ENCODE measurements around the gene FSTL4. TPM values are rescaled to one million over a fixed set of nuclear protein-coding genes. Genes with fewer than 3 reads are reported as not detected.

The FSTL4 gene
- total and polyA plus RNA-seq, 2 donors (not counting 1 experiment from before 2014, with no cell fraction given) = 0.31 to 6.7 TPM

DNA sequence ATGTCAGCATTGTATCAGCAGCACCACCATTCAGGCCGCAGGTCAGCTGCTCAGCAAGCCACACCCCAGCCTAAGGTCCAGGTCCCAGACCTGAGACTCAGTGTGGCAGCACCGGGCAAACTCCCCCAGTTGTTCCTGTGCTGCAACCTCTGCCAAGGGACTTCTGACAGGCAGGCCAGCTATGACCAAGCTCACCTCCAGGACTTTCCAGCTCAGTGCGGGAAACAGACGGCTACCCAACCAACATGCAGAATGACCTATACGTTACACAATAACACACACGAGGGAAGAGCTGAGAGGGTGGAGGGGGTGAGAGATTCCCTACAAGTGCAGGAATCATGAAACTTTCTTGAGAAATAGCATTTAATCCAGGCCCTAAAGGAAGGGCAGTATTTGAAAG, 143.7 kb downstream of the FSTL4 start:
- Mint-ChIP-seq H3K9me3 (ENCODE audit: insufficient read depth) (no peaks in the 10 kb centered on the region), H3K27ac (no peak overlapping the region), H3K27me3 (peaks cover 11% of the 10 kb centered on the region), H3K4me3 (no peak overlapping the region), H3K4me1 (no peaks in the 10 kb centered on the region)
- Histone ChIP-seq H3K4me3 (ENCODE audit: control extremely low read depth in 1 of 5, extremely low read depth in 1 of 5, insufficient read depth in 1 of 5, low read depth in 2 of 5, low read length in 4 of 5) (no peak overlapping the region), H3K27me3 (replicated peaks in 1 of 4; ENCODE audit: control extremely low read depth in 1 of 4, control insufficient read depth in 3 of 4, insufficient read depth in 4 of 4, low read length in 3 of 4) (peaks cover 0 to 4% (median 0%) of the 10 kb centered on the region in 4 experiments), H2AFZ (ENCODE audit: insufficient read depth, low read depth, low read length, poor library complexity, severe bottlenecking) (no peak overlapping the region), H3K4me1 (ENCODE audit: control insufficient read depth in 2 of 2, insufficient read depth in 2 of 2, low read length in 2 of 2) (no peaks in the 10 kb centered on the region), H3K9me3 (ENCODE audit: control extremely low read depth in 1 of 3, control insufficient read depth in 2 of 3, insufficient read depth in 1 of 3, low read length in 2 of 3) (no peaks in the 10 kb centered on the region), H3K27ac (ENCODE audit: low read length in 2 of 2) (no peak overlapping the region), H3K79me2 (ENCODE audit: control insufficient read depth, insufficient read depth, low read length) (no peaks in the 10 kb centered on the region), H4K20me1 (ENCODE audit: control insufficient read depth, insufficient read depth, low read length, poor library complexity, severe bottlenecking) (no peaks in the 10 kb centered on the region), H3K4me2 (replicated peaks; ENCODE audit: low read depth, low read length, poor library complexity, severe bottlenecking) (no peak overlapping the region), H3K9ac (ENCODE audit: low read length) (no peak overlapping the region), H3K36me3 (replicated peaks in 1 of 2; ENCODE audit: control extremely low read depth in 1 of 2, control insufficient read depth in 1 of 2, extremely low read depth in 1 of 2, insufficient read depth in 2 of 2, low read length in 1 of 2) (no peaks in the 10 kb centered on the region)
- ATAC-seq (ENCODE audit: low read depth) = no peak
- TF ChIP-seq CTCF (IDR thresholded peaks at IDR 0.05) (no peak), EZH2 (IDR thresholded peaks at IDR 0.05; ENCODE audit: borderline replicate concordance, insufficient read depth, low read depth, low read length, poor library complexity, severe bottlenecking) (no peak)
- ChIA-PET CTCF (no interaction called here), POLR2A (no interaction called here)
- no peak for DNase-seq
- intact Hi-C loops (cut with micrococcal nuclease) = no loop called here
- WGBS (ENCODE audit: insufficient coverage) = 94% methylated on average over 2 of the region's 6 CpGs

- no peaks in the 10 kb centered on the region for H3K9me3 ChIP-seq (ENCODE audit: control extremely low read depth in 1 of 3, control insufficient read depth in 2 of 3, insufficient read depth in 1 of 3, low read length in 2 of 3)
- no peak overlapping the region for H3K27ac ChIP-seq (ENCODE audit: low read length in 2 of 2)
- H3K36me3 ChIP-seq (replicated peaks in 1 of 2; ENCODE audit: control extremely low read depth in 1 of 2, control insufficient read depth in 1 of 2, extremely low read depth in 1 of 2, insufficient read depth in 2 of 2, low read length in 1 of 2) = no peaks in the 10 kb centered on the region
- no peak for TF ChIP-seq EZH2 (IDR thresholded peaks at IDR 0.05; ENCODE audit: borderline replicate concordance, insufficient read depth, low read depth, low read length, poor library complexity, severe bottlenecking)
- TF ChIP-seq CTCF (IDR thresholded peaks at IDR 0.05) = no peak
- intact Hi-C loops (cut with micrococcal nuclease) = no loop called here
- H3K4me3 ChIP-seq (ENCODE audit: control extremely low read depth in 1 of 5, extremely low read depth in 1 of 5, insufficient read depth in 1 of 5, low read depth in 2 of 5, low read length in 4 of 5) = no peak overlapping the region
- no peaks in the 10 kb centered on the region for H3K79me2 ChIP-seq (ENCODE audit: control insufficient read depth, insufficient read depth, low read length)
- H3K4me1 Mint-ChIP-seq = no peaks in the 10 kb centered on the region
- H3K4me1 ChIP-seq (ENCODE audit: control insufficient read depth in 2 of 2, insufficient read depth in 2 of 2, low read length in 2 of 2) = no peaks in the 10 kb centered on the region
- no peaks in the 10 kb centered on the region for H4K20me1 ChIP-seq (ENCODE audit: control insufficient read depth, insufficient read depth, low read length, poor library complexity, severe bottlenecking)
- no peak for ATAC-seq (ENCODE audit: low read depth)
- no peak for DNase-seq
- ChIA-PET POLR2A (interaction anchor here (0.6 kb wide), 1 partner anchor 39 kb away, joined by 3 read pairs; no protein-coding TSS in a partner anchor), CTCF (no interaction called here)
- WGBS (ENCODE audit: insufficient coverage) = 89% methylated on average over 1 of the region's 4 CpGs
- no peak overlapping the region for H3K27ac Mint-ChIP-seq
- H3K27me3 ChIP-seq (replicated peaks in 1 of 4; ENCODE audit: control extremely low read depth in 1 of 4, control insufficient read depth in 3 of 4, insufficient read depth in 4 of 4, low read length in 3 of 4) = peaks cover 0 to 4% (median 0%) of the 10 kb centered on the region in 4 experiments
- H3K9ac ChIP-seq (ENCODE audit: low read length) = no peak overlapping the region
- no peak overlapping the region for H3K4me3 Mint-ChIP-seq
- H2AFZ ChIP-seq (ENCODE audit: insufficient read depth, low read depth, low read length, poor library complexity, severe bottlenecking) = no peak overlapping the region
- no peaks in the 10 kb centered on the region for H3K9me3 Mint-ChIP-seq (ENCODE audit: insufficient read depth)
- H3K4me2 ChIP-seq (replicated peaks; ENCODE audit: low read depth, low read length, poor library complexity, severe bottlenecking) = no peak overlapping the region
- H3K27me3 Mint-ChIP-seq = peaks cover 8% of the 10 kb centered on the region
Measured at GRCh38 chr5:133467826-133468463, 144.4 kb downstream of the FSTL4 start.

All from B cell (primary cell).